Stimulated activated CD4-positive, alpha-beta T cell treated with anti-CD3 and anti-CD28 coated beads, Interleukin-4, amount 100 ng/mL, for 24 hours (primary cell): ENCODE data around the gene CALHM5.
"Not testable (repeated sequence)": the region's sequence is repeated elsewhere in the genome, so short reads cannot be mapped to it uniquely, and the experiment has no call there.

Source experiments
- DNase-seq: peaks from one replicate; pipeline ENCODE4 v3.0.0-alpha.2; 2020

Gene CALHM5

GRCh38 chr6:116511424-116512110 is at the start of gene CALHM5:
Gene CALHM5, plus strand, starts transcription at chr6:116511639. Its CDS starts 58 bp downstream, at chr6:116511697.
- no peak for DNase-seq

DNA sequence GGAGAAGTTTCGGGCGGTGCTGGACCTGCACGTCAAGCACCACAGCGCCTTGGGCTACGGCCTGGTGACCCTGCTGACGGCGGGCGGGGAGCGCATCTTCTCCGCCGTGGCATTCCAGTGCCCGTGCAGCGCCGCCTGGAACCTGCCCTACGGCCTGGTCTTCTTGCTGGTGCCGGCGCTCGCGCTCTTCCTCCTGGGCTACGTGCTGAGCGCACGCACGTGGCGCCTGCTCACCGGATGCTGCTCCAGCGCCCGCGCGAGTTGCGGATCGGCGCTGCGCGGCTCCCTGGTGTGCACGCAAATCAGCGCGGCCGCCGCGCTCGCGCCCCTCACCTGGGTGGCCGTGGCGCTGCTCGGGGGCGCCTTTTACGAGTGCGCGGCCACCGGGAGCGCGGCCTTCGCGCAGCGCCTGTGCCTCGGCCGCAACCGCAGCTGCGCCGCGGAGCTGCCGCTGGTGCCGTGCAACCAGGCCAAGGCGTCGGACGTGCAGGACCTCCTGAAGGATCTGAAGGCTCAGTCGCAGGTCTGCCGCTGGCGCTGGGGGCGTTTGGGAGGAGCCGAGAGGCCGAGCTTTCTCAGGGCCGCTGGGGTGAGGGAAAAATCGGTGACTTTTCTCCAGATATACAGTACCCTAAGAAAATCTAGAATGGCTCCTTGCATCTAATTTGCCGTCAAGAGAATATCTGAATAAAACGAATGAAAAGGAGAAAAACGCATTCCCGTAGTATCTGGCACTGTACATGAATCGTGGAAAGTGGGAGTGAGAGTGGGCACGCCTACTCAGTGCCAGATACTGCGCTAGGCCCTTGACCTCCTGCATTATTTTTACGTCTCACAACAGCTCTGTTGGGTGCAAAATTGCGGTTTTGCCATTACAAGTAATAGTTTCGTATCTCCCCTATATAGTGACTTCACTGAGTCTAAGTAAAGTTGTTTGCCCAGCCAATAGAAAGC is 49.2 kb upstream of the CALHM5 start:
- DNase-seq = peak; percentile 29

GRCh38 chr6:116463301-116463700 is 48.1 kb upstream of the CALHM5 start:
- no peak for DNase-seq

DNA sequence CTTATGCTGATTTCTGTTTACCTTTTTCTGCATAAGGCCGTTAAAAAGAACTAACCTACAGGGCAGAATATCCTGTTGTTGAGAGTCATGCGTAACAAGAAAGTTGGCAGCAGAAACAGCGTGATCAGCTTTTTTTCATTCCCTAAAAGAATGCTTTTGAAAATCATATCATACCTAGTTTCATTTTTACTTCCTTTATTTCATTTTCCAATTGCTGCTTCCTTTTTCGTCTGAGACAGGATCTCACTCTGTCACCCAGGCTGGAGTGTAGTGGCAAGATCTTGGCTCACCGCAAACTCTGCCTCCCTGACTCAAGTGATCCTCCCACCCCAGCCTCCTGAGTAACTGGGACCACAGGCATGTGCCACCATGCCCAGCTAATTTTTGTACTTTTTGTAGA is 46.2 kb upstream of the CALHM5 start:
- no peak for DNase-seq

DNA sequence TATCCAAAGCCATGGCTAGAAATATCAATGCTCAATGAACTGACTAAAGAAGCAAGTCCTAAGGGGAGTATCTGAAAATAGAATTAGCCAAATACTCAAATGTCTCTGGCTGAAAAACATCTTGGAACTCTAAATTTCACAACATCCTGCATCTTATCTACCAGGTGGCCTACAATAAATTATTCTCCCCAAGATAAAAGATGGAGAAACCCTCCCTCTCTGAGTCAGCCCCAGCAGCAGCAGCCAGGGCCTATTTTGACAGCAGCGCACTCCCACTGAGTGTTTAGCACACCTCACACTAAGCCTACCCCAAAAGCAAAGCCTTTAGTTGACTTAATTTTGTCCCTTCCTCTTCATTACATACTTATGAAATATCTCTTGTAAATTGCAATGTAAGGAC is 44.3 kb upstream of the CALHM5 start:
- no peak for DNase-seq

GRCh38 chr6:116467514-116467913 is 43.9 kb upstream of the CALHM5 start:
- DNase-seq = no peak

GRCh38 chr6:116468293-116468692 is 43.1 kb upstream of the CALHM5 start:
- no peak for DNase-seq

DNA sequence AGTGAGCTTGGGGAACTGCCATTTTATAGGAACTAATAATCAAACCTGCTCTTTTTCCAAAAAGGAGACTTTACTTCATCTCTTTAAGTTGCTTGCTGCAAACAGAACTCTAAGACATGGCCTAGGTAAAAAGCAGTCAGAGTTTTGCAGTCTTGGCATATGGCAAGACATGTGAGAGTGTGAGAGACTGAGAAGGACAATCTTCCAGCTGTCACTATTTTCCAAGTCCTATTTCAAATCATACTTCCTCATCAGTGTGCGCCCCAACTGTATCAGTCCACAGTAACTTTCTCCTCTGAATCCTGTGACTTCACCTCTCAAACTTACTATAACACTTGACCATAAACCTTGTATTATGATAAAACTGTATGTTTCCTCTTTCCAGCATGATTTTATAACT is 39.9 kb upstream of the CALHM5 start:
- no peak for DNase-seq

GRCh38 chr6:116472706-116473105 is 38.7 kb upstream of the CALHM5 start:
- no peak for DNase-seq

- no peak for DNase-seq
Measured at GRCh38 chr6:116475141-116475540, 36.3 kb upstream of the CALHM5 start.

- no peak for DNase-seq
Measured at GRCh38 chr6:116476002-116476678, 35.3 kb upstream of the CALHM5 start.

DNA sequence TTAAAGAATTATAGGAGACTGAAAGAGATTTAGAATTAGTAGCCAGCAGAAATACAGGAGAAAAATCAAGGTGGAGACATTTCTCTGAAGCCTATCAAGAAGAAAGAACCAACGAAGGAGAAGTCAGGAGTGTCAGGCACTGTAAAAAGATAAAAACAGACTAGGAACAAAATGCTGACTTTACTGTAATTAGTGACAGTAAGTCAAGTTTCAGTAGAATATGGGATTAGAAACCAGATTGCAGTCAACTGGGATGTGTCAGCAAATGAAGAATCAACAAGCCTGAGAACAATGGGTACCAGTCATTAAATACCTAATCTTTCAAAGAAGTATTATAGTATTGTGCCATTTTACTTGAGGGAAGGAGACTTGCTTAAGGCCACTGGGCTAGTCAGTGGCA is 28.7 kb upstream of the CALHM5 start:
- no peak for DNase-seq

DNA sequence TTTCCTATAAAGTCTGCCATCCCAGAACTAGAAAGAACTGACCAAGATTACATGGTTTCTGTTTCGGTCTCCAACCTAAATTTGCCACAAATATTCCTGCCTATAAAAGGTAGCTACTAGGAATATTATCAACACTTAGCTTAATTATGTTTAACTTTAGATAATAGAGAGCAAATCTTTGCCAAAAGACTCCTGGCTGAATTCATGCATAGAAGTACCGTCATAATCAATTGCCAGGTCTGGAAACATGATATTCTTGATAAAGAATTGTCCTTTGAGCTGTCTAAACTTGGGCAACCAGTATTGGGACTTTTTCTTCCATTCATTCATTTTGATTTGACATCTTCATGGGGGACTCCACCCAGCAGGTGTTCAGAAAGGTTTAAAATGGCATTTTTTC is 27.8 kb upstream of the CALHM5 start:
- DNase-seq = no peak

- no peak for DNase-seq
Measured at GRCh38 chr6:116485559-116486184, 25.8 kb upstream of the CALHM5 start.

- no peak for DNase-seq
Measured at GRCh38 chr6:116491610-116492330, 19.7 kb upstream of the CALHM5 start.

- DNase-seq = no peak
Measured at GRCh38 chr6:116492331-116493067, 18.9 kb upstream of the CALHM5 start.

- not testable (repeated sequence) for DNase-seq
Measured at GRCh38 chr6:116495161-116495560, 16.3 kb upstream of the CALHM5 start.

DNA sequence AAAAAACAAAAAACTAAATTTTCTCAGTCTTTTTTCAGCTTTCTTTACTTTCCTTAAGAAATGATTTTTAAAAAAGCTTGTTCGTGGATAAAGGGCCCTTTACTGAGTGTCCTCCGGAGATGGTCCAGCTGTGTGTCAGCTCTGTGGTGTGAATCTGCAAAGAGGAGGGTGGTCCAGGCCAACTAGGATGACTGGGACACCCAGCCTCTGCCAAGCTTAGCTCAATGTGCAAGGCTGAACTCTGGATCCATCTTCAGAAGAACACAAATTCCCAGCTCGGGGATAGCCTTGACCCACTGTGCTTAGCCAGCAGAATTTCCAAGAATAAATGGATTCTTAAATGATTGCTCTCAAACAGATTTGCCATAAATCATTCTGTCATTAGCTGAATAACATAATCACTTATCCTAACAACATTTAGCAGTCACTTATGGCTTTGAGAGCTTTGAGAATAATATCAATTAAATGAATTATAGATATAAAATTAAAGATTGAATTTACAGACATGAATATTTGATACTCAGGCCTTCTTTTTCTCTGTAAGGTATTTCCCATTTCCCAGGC is 14.2 kb upstream of the CALHM5 start:
- DNase-seq = no peak

DNA sequence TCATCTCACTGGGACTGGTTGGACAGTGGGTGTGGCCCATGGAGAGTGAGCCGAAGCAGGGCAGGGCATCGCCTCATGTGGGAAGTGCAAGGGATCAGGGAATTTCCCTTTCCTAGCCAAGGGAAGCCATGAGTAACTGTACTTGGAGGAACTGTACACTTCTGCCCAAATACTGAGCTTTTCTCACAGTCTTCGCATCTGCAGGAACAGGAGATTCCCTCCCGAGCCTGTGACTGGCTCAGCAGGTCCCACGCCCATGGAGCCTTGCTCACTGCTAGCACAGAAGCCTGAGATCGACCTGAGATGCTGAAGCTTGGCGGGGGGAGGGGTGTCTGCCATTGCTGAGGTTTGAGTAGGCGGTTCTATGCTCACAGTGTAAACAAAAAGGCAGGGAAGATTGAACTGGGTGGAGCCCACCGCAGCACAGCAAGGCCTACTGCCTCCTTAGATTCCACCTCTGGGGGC is 10.4 kb upstream of the CALHM5 start:
- DNase-seq = no peak

GRCh38 chr6:116507324-116507723 is 4.1 kb upstream of the CALHM5 start:
- DNase-seq = no peak

GRCh38 chr6:116508527-116508926 is 2.9 kb upstream of the CALHM5 start:
- no peak for DNase-seq
